PC-3 (cell line): ENCODE measurements around the gene UBE2QL1. TPM values are rescaled to one million over a fixed set of nuclear protein-coding genes. Genes with fewer than 3 reads are reported as not detected.

ENCODE experiments used
- ATAC-seq: fragments of 200-7000 bp; cut with Tn5 transposase; 2 replicates; pipeline ENCODE4 v1.9.1; 2020; ENCODE audit warnings: mild to moderate bottlenecking, moderate library complexity
- BruUV-seq: library from RNA; stranded (reverse); fragments of 400-500 nt; replicated peaks from 2 replicates; lab custom pipeline; 2021; lab: Mats Ljungman, UMichigan
- CTCF ChIA-PET: fragments of 300-600 bp; sonication (Branson Sonifier 250); formaldehyde crosslinking; loops from one replicate; lab custom pipeline; 2022; ENCODE audit warnings: antibody characterized with exemption; lab: Charles Lee
- POLR2A ChIA-PET: fragments of 300-600 bp; sonication (Branson Sonifier 250); formaldehyde crosslinking; loops from one replicate; lab custom pipeline; 2022; ENCODE audit warnings: antibody characterized with exemption; ENCODE audit not compliant: unreplicated experiment; lab: Charles Lee
- DNase-seq: peaks from one replicate; pipeline ENCODE4 v3.0.0-alpha.2; 2015
- H2AFZ ChIP-seq: fragments of 300-600 bp; sonication (generic); 2 replicates; pipeline ENCODE4 v1.6.0; 2016; ENCODE audit warnings: antibody characterized with exemption, low read length
- H3F3A ChIP-seq: fragments of 300-600 bp; sonication (generic); one replicate; pipeline ENCODE4 v1.6.0; 2017; ENCODE audit warnings: antibody characterized with exemption, low read length, control low read depth, mild to moderate bottlenecking; ENCODE audit not compliant: unreplicated experiment
- H3K27ac ChIP-seq: fragments of 300-600 bp; sonication (generic); 2 replicates; pipeline ENCODE4 v1.5.1; 2016; ENCODE audit warnings: mild to moderate bottlenecking, low read length
- H3K27me3 ChIP-seq: fragments of 300-600 bp; sonication (generic); 2 replicates; pipeline ENCODE4 v1.6.1; 2016; ENCODE audit warnings: low read length, mixed read lengths
- H3K36me3 ChIP-seq: fragments of 300-600 bp; sonication (generic); 2 replicates; pipeline ENCODE4 v1.6.1; 2016; ENCODE audit warnings: low read depth, mixed run types, low read length, mixed read lengths
- H3K4me1 ChIP-seq: fragments of 300-600 bp; sonication (generic); 2 replicates; pipeline ENCODE4 v1.5.1; 2016; ENCODE audit warnings: low read length; ENCODE audit not compliant: insufficient read depth
- H3K4me2 ChIP-seq: fragments of 300-600 bp; sonication (generic); 2 replicates; pipeline ENCODE4 v1.6.0; 2016; ENCODE audit warnings: low read length
- H3K4me3 ChIP-seq: fragments of 300-600 bp; sonication (generic); 2 replicates; pipeline ENCODE4 v1.5.1; 2016; ENCODE audit warnings: mild to moderate bottlenecking, low read length, mixed read lengths
- H3K79me2 ChIP-seq: fragments of 300-600 bp; sonication (generic); 2 replicates; pipeline ENCODE4 v1.6.1; 2017; ENCODE audit warnings: low read length, mixed read lengths
- H3K9ac ChIP-seq: fragments of 300-600 bp; sonication (generic); 2 replicates; pipeline ENCODE4 v1.6.0; 2016; ENCODE audit warnings: mild to moderate bottlenecking, low read length
- H3K9me2 ChIP-seq: fragments of 300-600 bp; sonication (generic); replicated peaks from 2 replicates; pipeline ENCODE4 v1.6.1; 2016; ENCODE audit warnings: mixed run types, low read length, mixed read lengths
- H3K9me3 ChIP-seq: fragments of 300-600 bp; sonication (generic); 2 replicates; pipeline ENCODE4 v1.6.1; 2016; ENCODE audit warnings: low read length, mixed read lengths
- H4K20me1 ChIP-seq: fragments of 300-600 bp; sonication (generic); 2 replicates; pipeline ENCODE4 v1.6.1; 2016; ENCODE audit warnings: low read length, mixed read lengths
- CTCF ChIP-seq: fragments of 300-600 bp; sonication (generic); conservative IDR thresholded peaks from 2 replicates; pipeline ENCODE4 v1.5.1; 2017; ENCODE audit warnings: antibody characterized with exemption, low read depth, mild to moderate bottlenecking, low read length
- EZH2 ChIP-seq: fragments of 300-600 bp; sonication (generic); IDR thresholded peaks from one replicate; pipeline ENCODE4 v1.6.1; 2017; ENCODE audit warnings: antibody characterized with exemption, mild to moderate bottlenecking, low read length; ENCODE audit not compliant: unreplicated experiment
- EZH2phosphoT487 ChIP-seq: fragments of 300-600 bp; sonication (generic); IDR thresholded peaks from 2 replicates; pipeline ENCODE4 v1.6.1; 2018; ENCODE audit warnings: mild to moderate bottlenecking, antibody characterized with exemption, low read length, borderline replicate concordance
- intact Hi-C: fragments of 100-400 bp; cut with micrococcal nuclease; formaldehyde crosslinking; loops from 2 replicates; pipeline ENCODE4 v1.9.0; 2023
- total RNA-seq: library from RNA; depleted of rRNA; stranded (reverse); fragments of >200 nt; gene quantifications from 2 replicates; pipeline ENCODE4 v1.2.3, GENCODE V29; 2014

UBE2QL1 gene
- total RNA-seq, 1 experiment from 2014 or later: 8.8 TPM

DNA sequence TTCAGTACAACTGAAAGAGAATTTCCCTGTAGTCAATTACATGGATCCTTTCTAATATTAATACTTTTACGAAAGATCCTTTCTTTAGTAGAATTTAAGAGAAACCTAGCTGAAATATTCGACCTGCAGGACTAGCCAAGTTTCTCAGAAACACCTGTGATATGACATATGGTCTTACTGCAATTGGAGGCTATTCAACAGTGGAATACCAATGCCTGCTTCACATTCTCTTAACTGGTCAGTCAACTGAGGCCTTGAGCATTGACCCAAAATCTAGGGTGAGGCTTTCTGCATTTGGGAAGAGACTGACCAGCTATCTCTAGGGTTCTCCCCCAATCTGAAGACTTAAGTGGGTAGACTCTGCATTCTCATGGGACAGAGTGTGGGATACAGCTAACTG, 12.3 kb downstream of the UBE2QL1 start:
- Histone ChIP-seq H2AFZ (no peak overlapping the region), H3K79me2 (no peaks in the 10 kb centered on the region), H4K20me1 (no peaks in the 10 kb centered on the region), H3K9ac (no peak overlapping the region), H3K4me1 (no peaks in the 10 kb centered on the region), H3K27ac (no peak overlapping the region), H3K4me2 (no peak overlapping the region), H3K27me3 (no peaks in the 10 kb centered on the region), H3K36me3 (no peaks in the 10 kb centered on the region), H3K9me3 (no peaks in the 10 kb centered on the region), H3K4me3 (no peak overlapping the region), H3F3A (no peaks in the 10 kb centered on the region), H3K9me2 (no peaks in the 10 kb centered on the region)
- CTCF ChIA-PET: no interaction called here
- POLR2A ChIA-PET: no interaction called here
- TF ChIP-seq EZH2 (no peak), CTCF (no peak), EZH2phosphoT487 (no peak)
- intact Hi-C loops: no loop called here
- no peak for ATAC-seq
- no peak for DNase-seq
- no TSS peak for BruUV-seq

DNA sequence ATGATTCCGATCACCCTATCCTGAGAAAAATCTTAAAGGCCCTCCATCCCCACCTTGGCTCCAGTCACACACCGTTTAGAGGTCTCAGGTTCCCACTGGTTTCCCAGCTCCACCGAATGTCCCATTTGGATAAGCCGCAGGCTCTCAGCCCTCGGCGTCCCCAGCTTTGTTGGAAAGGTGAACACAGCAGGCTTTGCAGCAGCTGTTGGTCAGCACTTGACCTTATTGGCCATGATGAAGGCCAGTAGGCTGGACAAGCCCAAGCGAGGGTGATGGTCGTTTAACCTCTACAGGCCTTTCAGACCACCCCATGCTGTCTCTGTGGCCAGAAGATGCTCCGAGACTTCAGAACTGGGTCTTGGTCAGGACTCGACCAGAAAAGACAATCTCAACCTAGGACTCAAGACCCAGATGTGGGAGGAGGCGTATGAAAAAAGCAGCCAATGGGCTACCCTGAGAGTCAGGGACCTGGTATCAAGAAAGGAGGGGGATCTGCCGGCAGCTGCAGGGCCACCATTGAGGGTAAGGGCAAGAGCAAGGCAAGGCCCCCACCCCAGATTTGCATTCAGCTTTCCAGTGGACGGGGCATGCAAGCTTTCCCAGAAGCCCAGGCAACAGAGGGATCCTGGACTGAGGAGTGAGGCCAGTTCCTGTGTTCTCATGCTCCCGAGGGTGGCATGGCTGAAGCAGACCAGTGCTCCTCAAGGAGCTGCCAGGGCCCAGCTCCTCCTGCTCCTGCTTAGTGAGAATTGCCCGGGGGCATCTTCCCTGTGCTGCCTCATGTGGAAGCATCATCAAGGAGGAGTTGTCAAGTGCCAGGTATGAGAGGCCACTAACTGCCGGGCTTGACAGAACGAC, 13.4 kb downstream of the UBE2QL1 start:
- ATAC-seq: no peak
- DNase-seq: no peak
- Histone ChIP-seq H3K36me3 (no peaks in the 10 kb centered on the region), H3K9ac (no peak overlapping the region), H3K4me1 (no peaks in the 10 kb centered on the region), H4K20me1 (no peaks in the 10 kb centered on the region), H3K4me3 (no peak overlapping the region), H2AFZ (no peak overlapping the region), H3K9me3 (no peaks in the 10 kb centered on the region), H3K9me2 (no peaks in the 10 kb centered on the region), H3K27me3 (no peaks in the 10 kb centered on the region), H3K4me2 (no peak overlapping the region), H3F3A (no peaks in the 10 kb centered on the region), H3K27ac (no peak overlapping the region), H3K79me2 (no peaks in the 10 kb centered on the region)
- TF ChIP-seq CTCF (no peak), EZH2 (no peak), EZH2phosphoT487 (no peak)
- intact Hi-C loops: no loop called here
- POLR2A ChIA-PET: no interaction called here
- BruUV-seq: no TSS peak
- CTCF ChIA-PET: no interaction called here

DNA sequence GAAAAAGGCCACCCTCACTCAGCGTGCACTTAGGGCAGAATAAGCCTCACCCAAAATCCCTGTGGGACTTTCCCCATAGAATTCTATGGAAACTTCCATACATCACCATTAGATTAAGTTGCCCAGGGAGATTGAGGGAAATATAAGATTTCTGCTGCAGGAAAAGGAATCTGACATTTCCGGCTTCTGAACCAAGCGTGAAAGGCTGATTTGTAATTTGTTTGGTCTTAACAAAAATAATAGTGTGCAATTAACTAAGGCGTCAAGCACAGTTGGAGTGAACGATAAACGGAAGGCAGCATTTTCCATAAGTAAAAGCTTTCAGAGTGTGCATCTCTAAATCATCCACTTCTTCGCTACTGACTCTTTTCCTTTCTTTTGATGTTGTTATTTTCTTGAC, 14.0 kb downstream of the UBE2QL1 start:
- Histone ChIP-seq H4K20me1 (no peaks in the 10 kb centered on the region), H3K4me3 (no peak overlapping the region), H3K36me3 (no peaks in the 10 kb centered on the region), H3K9me3 (no peaks in the 10 kb centered on the region), H3K9ac (no peak overlapping the region), H3F3A (no peaks in the 10 kb centered on the region), H3K79me2 (no peaks in the 10 kb centered on the region), H3K27me3 (no peaks in the 10 kb centered on the region), H2AFZ (no peak overlapping the region), H3K27ac (no peak overlapping the region), H3K9me2 (no peaks in the 10 kb centered on the region), H3K4me2 (no peak overlapping the region), H3K4me1 (no peaks in the 10 kb centered on the region)
- POLR2A ChIA-PET: no interaction called here
- DNase-seq (no peak), ATAC-seq (no peak)
- TF ChIP-seq EZH2phosphoT487 (no peak), EZH2 (no peak), CTCF (no peak)
- no TSS peak for BruUV-seq
- intact Hi-C loops: no loop called here
- CTCF ChIA-PET: no interaction called here
